Measurements from ENCODE around the gene UBAP1L. TPM values are rescaled to one million over a fixed set of nuclear protein-coding genes. Genes with fewer than 3 reads are reported as not detected.

The UBAP1L gene
- total RNA-seq, 4 donors from 2014 or later = 2.0 to 8.2 (median 4.4) TPM

DNA sequence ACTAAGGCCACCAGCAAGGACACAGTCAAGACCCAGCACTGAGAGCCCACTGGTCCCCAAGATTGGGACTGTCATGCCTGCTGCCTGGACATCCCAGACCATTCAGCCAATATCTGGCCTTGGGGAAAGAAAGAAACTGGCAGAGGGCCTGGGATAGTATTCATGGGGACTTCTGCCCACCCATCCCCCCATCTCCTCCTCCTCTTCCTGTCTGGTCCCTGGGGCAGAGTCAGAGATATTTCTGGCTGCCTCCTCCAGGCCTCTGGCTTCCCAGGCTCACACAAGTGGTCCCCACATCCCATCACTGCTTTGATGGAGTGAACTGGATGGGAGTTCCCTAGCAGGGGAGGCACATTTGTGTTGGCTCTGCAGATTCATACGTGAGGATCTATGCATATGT is 43.0 kb downstream of the UBAP1L start:
- TF ChIP-seq EP300 (IDR thresholded peaks at IDR 0.05; ENCODE audit: low read depth) = no peak
- no peak for TF ChIP-seq POLR2A (IDR thresholded peaks at IDR 0.05)
- no peak for TF ChIP-seq CTCF (IDR thresholded peaks at IDR 0.05)
- Histone ChIP-seq H3K27me3 (peaks cover 11% of the 10 kb centered on the region), H3K4me3 (no peak overlapping the region), H3K9me3 (no peaks in the 10 kb centered on the region), H3K4me1 (peaks cover 3 to 42% (median 31%) of the 10 kb centered on the region in 4 donors), H3K27ac (peak overlapping the region; percentile 68 to 90 (median 86)), H3K36me3 (no peaks in the 10 kb centered on the region)
- 77% methylated on average over 1 of the region's 1 CpG; no CpG with 5 or more reads in 1 of the 2 donors for WGBS, 2 donors (ENCODE audit: low coverage in 1 of 2)
- intact Hi-C loops (cut with DNase I; ENCODE audit: low total_unique reads) = no loop called here
- in situ Hi-C loops (cut with MboI; ENCODE audit: low pct_ligation_motif_present in 1 of 4, low pct_unique_long_range_greater_than_20kb in 1 of 4, low sequenced_read_pairs in 3 of 4) = no loop called here
- no peak for DNase-seq

DNA sequence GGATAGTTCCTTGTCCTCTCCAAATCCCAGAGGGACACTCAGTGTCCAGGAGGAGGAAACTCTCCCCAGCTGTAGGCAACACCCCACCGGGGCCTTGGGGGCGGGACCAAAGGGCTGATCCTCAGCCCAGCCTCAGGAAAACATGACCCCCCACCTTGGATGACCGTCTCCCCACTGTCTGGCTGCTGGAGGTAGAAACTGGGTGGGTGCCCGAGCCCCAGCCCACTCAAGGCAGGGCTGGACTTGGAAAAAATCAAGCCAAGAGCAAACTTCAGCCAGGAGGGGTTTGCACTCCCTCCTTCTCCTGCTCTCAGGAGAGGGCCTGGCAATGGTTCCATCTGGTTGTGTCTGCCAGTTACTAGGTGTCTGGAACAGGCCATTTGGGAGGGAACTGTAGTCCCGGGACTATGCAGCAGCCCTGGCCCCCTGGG is 43.6 kb downstream of the UBAP1L start:
- in situ Hi-C loops (cut with MboI; ENCODE audit: low pct_ligation_motif_present in 1 of 4, low pct_unique_long_range_greater_than_20kb in 1 of 4, low sequenced_read_pairs in 3 of 4) (no loop called here), intact Hi-C loops (cut with DNase I; ENCODE audit: low total_unique reads) (no loop called here)
- Histone ChIP-seq H3K27me3 (peaks cover 13% of the 10 kb centered on the region), H3K4me1 (peaks cover 3 to 42% (median 31%) of the 10 kb centered on the region in 4 donors), H3K27ac (peak overlapping the region; percentile 68 to 90 (median 86)), H3K9me3 (no peaks in the 10 kb centered on the region), H3K36me3 (no peaks in the 10 kb centered on the region), H3K4me3 (no peak overlapping the region)
- TF ChIP-seq POLR2A (IDR thresholded peaks at IDR 0.05) (no peak), CTCF (IDR thresholded peaks at IDR 0.05) (no peak), EP300 (IDR thresholded peaks at IDR 0.05; ENCODE audit: low read depth) (no peak), POLR2AphosphoS5 (IDR thresholded peaks at IDR 0.05) (no peak)
- WGBS, 2 donors (ENCODE audit: low coverage in 1 of 2) = 56% methylated on average over 5 of the region's 5 CpGs; no CpG with 5 or more reads in 1 of the 2 donors
- peak; percentile 31 for DNase-seq

DNA sequence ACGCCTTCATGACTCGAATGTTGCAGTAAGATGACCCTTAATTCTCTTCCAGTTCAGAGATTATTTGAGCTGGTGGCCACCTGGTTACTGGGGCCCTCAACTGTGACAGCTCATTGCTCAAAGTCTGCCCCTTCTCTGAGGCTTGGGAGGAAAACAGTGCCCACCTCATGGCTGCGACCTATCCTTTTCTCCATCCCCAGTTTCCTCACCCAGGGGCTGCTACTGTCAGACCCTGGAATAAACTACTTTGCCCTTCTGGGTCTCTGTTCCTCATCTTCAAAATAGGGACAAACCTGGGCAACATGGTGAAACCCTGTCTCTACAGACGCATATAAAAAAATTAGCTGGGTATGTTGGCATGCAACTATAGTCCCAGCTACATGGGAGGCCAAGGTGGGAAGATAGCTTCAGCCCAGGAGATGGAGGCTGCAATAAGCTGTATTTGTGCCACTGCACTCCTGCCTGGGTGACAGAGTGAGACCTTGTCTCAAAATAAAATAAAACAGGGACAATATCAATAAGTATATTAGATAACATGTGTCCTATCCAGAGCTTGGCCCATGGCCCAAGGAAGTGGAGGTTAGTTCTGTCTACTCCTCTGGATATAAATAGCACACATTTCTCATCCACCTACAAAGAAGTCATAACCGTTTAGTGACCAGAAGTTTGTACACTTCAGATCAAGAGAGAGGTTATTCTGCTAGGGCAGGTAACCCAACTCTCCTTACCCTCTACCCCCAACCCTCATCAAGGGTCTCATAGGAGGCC is 45.0 kb downstream of the UBAP1L start:
- no peaks in the 10 kb centered on the region for H3K36me3 ChIP-seq
- DNase-seq = no peak
- H3K27ac ChIP-seq = peak overlapping the region; percentile 68 to 90 (median 86)
- in situ Hi-C loops (cut with MboI; ENCODE audit: low pct_ligation_motif_present in 1 of 4, low pct_unique_long_range_greater_than_20kb in 1 of 4, low sequenced_read_pairs in 3 of 4) (no loop called here), intact Hi-C loops (cut with DNase I; ENCODE audit: low total_unique reads) (no loop called here)
- H3K4me3 ChIP-seq = no peak overlapping the region
- WGBS, 2 donors (ENCODE audit: low coverage in 1 of 2) = 66 to 73% methylated on average over 4 to 5 of the region's 5 CpGs
- H3K4me1 ChIP-seq = peaks cover 3 to 42% (median 31%) of the 10 kb centered on the region in 4 donors
- H3K9me3 ChIP-seq = no peaks in the 10 kb centered on the region
- TF ChIP-seq POLR2AphosphoS5 (IDR thresholded peaks at IDR 0.05) = no peak
- TF ChIP-seq EP300 (IDR thresholded peaks at IDR 0.05; ENCODE audit: low read depth) = no peak
- TF ChIP-seq CTCF (IDR thresholded peaks at IDR 0.05) = no peak
- no peak for TF ChIP-seq POLR2A (IDR thresholded peaks at IDR 0.05)
- peaks cover 18% of the 10 kb centered on the region for H3K27me3 ChIP-seq

- Histone ChIP-seq H3K9me3 (no peaks in the 10 kb centered on the region), H3K27me3 (peaks cover 18% of the 10 kb centered on the region), H3K4me1 (peaks cover 3 to 42% (median 31%) of the 10 kb centered on the region in 4 donors), H3K4me3 (no peak overlapping the region), H3K36me3 (no peaks in the 10 kb centered on the region), H3K27ac (peak overlapping the region; percentile 85 to 90 (median 86))
- TF ChIP-seq EP300 (IDR thresholded peaks at IDR 0.05; ENCODE audit: low read depth) (no peak), POLR2A (IDR thresholded peaks at IDR 0.05) (no peak), POLR2AphosphoS5 (IDR thresholded peaks at IDR 0.05) (peak in 2 of 3 donors; percentile 47 to 66), CTCF (IDR thresholded peaks at IDR 0.05) (no peak)
- DNase-seq = peak; percentile 50
- 50 to 60% methylated on average over 1 of the region's 1 CpG for whole genome bisulfite sequencing, 2 donors (ENCODE audit: low coverage in 1 of 2)
- in situ Hi-C loops (cut with MboI; ENCODE audit: low pct_ligation_motif_present in 1 of 4, low pct_unique_long_range_greater_than_20kb in 1 of 4, low sequenced_read_pairs in 3 of 4) = no loop called here
- intact Hi-C loops (cut with DNase I; ENCODE audit: low total_unique reads) = no loop called here
Observed at GRCh38 chr15:65069179-65069578, 45.8 kb downstream of the UBAP1L start.
